Activated CD8-positive, alpha-beta memory T cell treated with anti-CD3 and anti-CD28 coated beads, Interleukin-2, amount 50 U/mL, for 4 hours (primary cell): ENCODE measurements around the gene OR5W2.
"Not testable (repeated sequence)": the region's sequence is repeated elsewhere in the genome, so short reads cannot be mapped to it uniquely, and the experiment has no call there.

ENCODE experiments used
- DNase-seq: peaks from one replicate; pipeline ENCODE4 v3.0.0-alpha.2; 2020

Gene OR5W2

GRCh38 chr11:55914482-55914881 is at the start of gene OR5W2:
Gene OR5W2 (minus strand): TSS chr11:55914582. CDS start chr11:55914582, 0 bp downstream.
- no peak for DNase-seq

- no peak for DNase-seq
These were observed 42.1 kb upstream of the OR5W2 start for GRCh38 chr11:55956521-55956920.

- DNase-seq, result no peak
These were observed 34.9 kb upstream of the OR5W2 start for GRCh38 chr11:55949330-55949729.

- DNase-seq, result no peak
These were observed 28.5 kb upstream of the OR5W2 start for GRCh38 chr11:55942785-55943392.

- DNase-seq, result no peak
These were observed 21.9 kb upstream of the OR5W2 start, which contains the start of gene OR5I1 for GRCh38 chr11:55936300-55936699. Gene OR5I1 (minus strand): TSS chr11:55936400. CDS start chr11:55936400, 0 bp downstream.

- DNase-seq, result no peak
These were observed 6.2 kb upstream of the OR5W2 start for GRCh38 chr11:55920537-55920936.

GRCh38 chr11:55902308-55902707 is 12.1 kb downstream of the OR5W2 start:
- no peak for DNase-seq

GRCh38 chr11:55895216-55895615 is 19.2 kb downstream of the OR5W2 start:
- DNase-seq, result no peak

- not testable (repeated sequence) for DNase-seq
These were observed 28.9 kb downstream of the OR5W2 start for GRCh38 chr11:55885481-55885880.

- not testable (repeated sequence) for DNase-seq
These were observed 29.4 kb downstream of the OR5W2 start for GRCh38 chr11:55884995-55885394.

- not testable (repeated sequence) for DNase-seq
These were observed 31.4 kb downstream of the OR5W2 start, which contains the start of gene TRIM51 for GRCh38 chr11:55882997-55883396. Gene TRIM51 (plus strand): TSS chr11:55883297. CDS start chr11:55885429, 2,132 bp downstream.

- not testable (repeated sequence) for DNase-seq
These were observed 41.2 kb downstream of the OR5W2 start for GRCh38 chr11:55873146-55873545.

GRCh38 chr11:55872731-55873130 is 41.7 kb downstream of the OR5W2 start:
- not testable (repeated sequence) for DNase-seq

GRCh38 chr11:55867354-55867753 is 47.0 kb downstream of the OR5W2 start:
- not testable (repeated sequence) for DNase-seq
